GM12875 (cell line): ENCODE results near the gene PAIP2B.

Experiments
- H3K4me3 ChIP-seq: one replicate; pipeline ENCODE4 v1.5.1; 2011; ENCODE audit warnings: low read depth, low read length, control low read depth
- CTCF ChIP-seq: IDR thresholded peaks from 2 replicates; pipeline ENCODE4 v1.5.1; 2011; ENCODE audit warnings: low read depth, mild to moderate bottlenecking, control low read depth, inconsistent platforms, low read length, moderate library complexity, borderline replicate concordance; ENCODE audit not compliant: insufficient read depth

Gene PAIP2B

GRCh38 chr2:71133603-71134002 lies 93.3 kb downstream of the PAIP2B start:
- TF ChIP-seq CTCF, result no peak

More at GRCh38 chr2:71133603-71134002, 93.3 kb downstream of the PAIP2B start:
- no peak overlapping the region for H3K4me3 ChIP-seq
